HG03565 (cell line): ENCODE results near the gene CUZD1.

Source experiments
- ATAC-seq: cut with Tn5 transposase; IDR thresholded peaks from one replicate; pipeline ENCODE4 v1.9.1; 2021; ENCODE audit warnings: mild to moderate bottlenecking, moderate library complexity; ENCODE audit not compliant: unreplicated experiment

CUZD1 gene

GRCh38 chr10:122856902-122857301, 11.2 kb upstream of the CUZD1 start:
- ATAC-seq: no peak

DNA sequence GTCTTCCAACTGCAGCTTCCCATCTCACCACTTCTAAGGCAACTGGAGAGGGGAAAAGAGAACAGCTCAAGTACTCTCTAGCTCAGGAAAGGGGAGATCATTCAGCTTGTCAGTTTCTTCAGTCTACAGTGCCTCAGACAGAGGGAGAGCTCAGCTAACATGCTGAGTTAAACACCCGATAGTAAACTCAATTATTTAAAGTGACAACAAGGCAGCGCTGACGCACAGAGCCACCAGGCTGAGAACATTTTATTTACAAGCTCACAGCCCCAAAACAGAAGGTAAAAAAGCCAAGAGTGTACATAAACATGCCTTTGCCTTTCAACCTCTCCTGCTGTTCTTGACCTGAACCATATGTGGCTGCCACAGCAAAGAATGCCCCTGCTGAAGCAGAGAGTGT, 10.1 kb upstream of the CUZD1 start:
- ATAC-seq: no peak

DNA sequence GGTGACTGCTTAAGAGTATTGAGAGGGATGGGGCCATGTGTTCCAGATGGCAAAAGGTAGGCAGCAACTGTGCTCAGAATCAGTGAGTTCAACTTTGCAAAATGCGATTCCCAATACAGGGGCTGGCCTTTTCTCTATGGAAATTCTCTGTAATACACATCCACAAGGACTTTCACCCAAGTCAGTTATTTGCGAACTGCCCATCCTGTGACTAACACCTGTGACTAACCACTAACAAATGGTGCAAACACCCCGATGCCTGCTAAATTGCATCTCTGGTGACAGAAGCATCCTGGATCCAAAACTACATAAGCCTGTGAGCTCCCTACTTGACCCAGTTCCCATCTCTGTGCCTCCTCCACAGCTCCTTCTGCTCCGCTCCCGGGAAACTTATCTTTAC, 9.0 kb upstream of the CUZD1 start:
- ATAC-seq: no peak

DNA sequence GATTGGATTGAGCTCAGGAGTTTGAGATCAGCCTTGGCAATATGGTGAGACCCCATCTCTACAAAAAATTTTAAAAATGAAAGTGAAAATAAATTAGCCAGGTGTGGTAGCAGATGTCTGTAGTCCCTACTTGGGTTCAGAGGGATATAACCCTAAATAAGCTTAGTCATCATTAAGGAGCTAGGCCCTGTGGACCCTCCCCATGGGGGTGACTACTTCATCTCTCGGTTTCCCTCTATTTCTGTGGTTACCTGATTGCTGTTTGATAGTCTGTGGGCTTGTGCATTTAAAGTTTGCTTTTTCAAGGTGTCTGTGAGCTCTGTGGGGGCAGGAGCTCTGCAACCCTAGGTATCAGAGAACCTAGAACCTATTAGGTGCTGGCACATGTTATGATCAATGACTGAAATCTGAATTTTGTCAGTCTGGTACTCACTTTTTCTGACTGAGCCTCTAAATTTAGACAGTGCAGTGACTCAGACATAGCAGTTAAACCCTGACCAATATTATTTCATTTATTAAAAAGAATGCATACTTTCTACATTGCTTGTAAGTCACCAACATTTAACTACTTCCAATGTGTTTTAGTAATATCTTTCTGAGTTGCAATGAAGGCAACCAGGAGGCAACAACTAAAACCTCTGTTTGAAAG, 8.1 kb upstream of the CUZD1 start:
- ATAC-seq: no peak

DNA sequence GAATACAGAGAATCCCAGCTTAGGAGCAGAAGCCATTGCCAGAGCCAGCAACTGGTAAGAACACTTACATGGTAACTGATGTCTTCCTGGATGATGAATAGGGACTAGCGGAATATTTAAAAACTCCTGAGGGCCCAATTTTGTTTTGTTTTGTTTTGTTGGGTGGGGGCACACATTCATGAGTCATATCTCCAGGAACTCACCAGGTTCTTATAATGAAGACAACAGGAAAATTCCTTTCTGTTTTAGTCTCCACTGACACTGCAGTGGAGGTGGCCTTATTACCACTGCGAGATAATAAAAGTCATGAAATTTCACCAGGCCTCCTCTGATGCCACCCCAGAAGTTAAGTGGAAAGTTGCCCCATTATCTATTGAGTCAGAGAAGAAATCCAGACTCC, 6.6 kb upstream of the CUZD1 start:
- no peak for ATAC-seq

GRCh38 chr10:122850705-122851640, 5.3 kb upstream of the CUZD1 start:
- ATAC-seq: no peak

GRCh38 chr10:122849900-122850605, 4.4 kb upstream of the CUZD1 start:
- no peak for ATAC-seq

- ATAC-seq: no peak
These were observed 3.4 kb upstream of the CUZD1 start for GRCh38 chr10:122849090-122849489.

GRCh38 chr10:122847782-122848604, 2.3 kb upstream of the CUZD1 start:
- ATAC-seq: no peak

- no peak for ATAC-seq
These were observed 1.5 kb downstream of the CUZD1 start for GRCh38 chr10:122844146-122844545.

GRCh38 chr10:122841569-122841968, 4.1 kb downstream of the CUZD1 start:
- no peak for ATAC-seq

GRCh38 chr10:122839505-122839904, 6.2 kb downstream of the CUZD1 start:
- ATAC-seq: no peak

GRCh38 chr10:122838880-122839279, 6.8 kb downstream of the CUZD1 start:
- no peak for ATAC-seq

DNA sequence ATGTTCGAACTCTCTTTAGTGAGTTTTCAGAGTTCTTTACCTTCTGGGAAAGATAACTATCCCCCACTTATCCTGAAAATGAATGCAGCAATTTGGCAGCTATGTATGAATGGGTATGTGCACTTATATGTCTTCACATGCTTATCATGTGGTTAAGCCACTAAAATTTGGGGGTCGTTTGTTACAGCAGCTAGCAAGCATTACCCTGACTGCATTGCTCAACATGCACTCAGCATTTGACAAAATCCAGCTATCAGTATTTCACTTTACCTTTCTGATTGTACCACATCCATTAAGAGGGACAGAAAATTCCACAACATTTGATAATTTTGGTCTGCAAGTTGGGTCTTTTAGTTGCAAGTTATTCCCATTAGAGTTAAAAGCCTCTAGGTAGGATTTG, 9.7 kb downstream of the CUZD1 start:
- no peak for ATAC-seq

DNA sequence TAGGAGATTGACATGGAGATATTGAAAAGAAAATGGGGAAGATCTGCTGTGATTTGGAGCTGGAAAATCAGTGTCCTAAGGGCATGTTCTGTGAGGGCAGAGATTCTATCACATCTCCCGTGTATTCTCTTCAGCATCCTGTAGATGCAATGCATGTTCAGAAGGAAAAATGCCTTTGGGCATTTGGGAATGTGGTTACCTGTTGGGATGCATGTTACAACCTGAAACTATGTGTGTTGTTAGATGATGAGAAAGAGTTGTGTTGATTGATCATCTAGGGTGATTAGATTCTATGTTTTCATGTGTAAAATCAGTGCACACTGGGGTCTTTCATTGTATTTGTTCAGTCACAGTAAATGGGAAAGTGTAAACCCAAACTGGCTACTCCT, 14.7 kb downstream of the CUZD1 start:
- ATAC-seq: no peak

DNA sequence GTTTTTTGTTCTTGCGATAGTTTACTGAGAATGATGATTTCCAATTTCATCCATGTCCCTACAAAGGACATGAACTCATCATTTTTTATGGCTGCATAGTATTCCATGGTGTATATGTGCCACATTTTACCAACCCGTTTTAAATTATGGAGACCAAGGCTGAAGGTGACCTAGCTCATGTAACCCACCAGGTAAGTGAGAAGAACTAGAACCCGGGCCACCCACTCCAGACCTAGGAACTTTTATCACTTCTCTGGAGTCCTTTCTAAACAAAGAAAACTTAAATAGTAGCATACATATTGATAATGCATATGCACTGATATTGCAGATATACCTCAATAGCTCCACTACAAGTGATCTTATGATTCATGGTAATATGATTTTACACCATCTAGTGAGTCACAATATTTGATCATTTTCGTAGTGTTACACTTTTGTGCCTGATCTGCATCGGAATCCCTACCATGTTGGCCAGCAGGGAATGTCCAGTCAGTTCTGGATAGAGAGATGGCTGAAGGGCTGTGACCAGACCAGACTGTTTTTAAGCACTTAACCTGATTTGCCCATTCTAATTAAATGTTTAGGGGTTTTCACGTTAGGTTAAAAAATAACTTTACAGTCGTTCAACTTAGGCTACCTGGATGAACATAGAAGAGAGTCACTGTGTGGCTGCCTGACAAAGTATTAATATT, 15.2 kb downstream of the CUZD1 start:
- no peak for ATAC-seq

DNA sequence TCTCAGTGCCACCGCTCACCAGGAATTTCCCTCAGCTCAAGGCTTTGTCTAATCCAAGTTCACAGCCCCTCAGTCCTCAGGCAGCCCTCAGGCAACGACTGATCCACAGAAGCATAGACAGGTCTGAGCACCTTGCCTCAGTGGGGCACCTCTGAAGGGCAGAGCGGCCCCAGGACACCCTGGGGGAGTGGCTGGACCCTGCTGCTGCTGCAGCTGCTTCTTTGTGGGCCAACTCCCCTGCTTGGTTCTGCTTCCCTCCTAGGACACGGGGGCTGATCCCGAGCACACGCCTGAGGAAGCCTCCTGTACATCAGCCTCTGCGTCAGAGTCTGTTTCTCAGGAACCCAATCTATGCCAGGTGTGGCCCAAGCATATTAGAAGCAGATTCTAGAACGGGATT, 16.2 kb downstream of the CUZD1 start:
- no peak for ATAC-seq

DNA sequence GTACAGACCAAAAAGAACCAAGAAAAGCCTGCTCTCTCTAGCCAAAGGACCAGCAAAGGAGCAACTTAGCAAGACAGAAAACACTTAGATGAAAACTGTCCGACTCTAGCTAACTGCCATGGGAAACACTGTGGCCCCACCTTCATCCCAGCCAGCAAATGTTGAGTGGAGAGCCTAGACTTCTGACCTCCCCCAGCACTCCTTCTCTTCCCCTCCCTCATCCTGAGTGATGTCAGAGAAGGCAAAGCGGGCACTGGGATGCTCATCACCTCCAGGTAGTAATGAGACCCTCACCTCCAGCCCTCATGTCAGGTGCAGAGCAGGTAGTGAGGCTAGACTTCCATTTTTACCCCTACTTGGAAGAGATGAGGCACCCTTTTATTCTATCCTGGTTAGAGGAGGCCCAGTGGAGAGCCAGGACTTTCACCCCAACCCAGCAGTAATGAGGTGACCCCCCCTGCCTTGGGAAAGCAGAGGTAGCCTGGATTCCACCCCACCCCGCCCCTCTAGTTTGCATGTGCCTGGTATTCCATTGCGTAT, 16.9 kb downstream of the CUZD1 start:
- no peak for ATAC-seq

- no peak for ATAC-seq
These were observed 18.4 kb downstream of the CUZD1 start for GRCh38 chr10:122827302-122827701.
